ENCODE measurements around the gene GRAMD1A.
A peak's percentile ranks its signal among the peaks of the same experiment; 100 is the strongest.
"Not testable (repeated sequence)": the region's sequence is repeated elsewhere in the genome, so short reads cannot be mapped to it uniquely, and the experiment has no call there.

Gene GRAMD1A

DNA sequence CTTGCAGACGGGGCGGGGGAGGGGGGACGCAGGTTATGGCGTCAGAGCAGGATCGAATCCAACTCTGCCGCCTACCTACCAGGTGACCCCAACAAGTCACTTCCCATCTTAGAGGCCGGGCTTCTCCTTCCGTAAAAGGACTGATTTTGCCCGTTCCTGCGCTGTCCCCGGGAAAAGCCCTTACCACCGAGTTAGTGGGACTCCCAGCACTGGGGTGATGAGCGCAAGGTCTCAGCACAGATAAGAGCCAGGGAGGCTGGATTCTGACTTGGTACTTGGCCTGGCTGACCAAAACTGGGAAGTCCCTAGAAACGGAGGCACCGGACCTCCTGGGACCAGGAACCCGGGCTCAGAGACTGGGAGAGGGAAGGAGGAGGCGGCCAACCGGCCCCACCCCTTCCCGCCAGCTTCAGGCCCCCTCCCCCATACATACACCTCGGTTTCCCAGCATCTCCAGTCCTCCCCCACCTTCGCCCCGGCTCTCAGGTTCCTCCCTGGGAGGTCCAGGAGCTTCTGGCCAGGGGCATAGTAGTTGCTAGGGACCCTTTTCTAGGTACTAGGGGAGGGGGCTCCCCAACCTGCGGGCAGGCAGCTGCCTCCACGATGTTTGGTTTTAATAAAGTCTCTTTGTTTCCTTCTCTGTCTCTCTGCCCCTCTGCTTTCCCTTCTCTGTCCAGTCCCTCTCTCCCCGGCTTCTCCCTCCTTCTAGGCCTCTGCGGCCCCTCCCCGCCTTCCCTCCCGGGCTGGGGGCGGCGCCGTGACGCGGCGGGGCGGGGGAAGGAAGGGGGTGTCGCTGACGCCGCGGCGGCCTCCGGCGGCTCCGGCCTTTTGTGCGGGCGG is at the start of gene GRAMD1A:
Gene GRAMD1A (plus strand): TSS at position 826 of the 840 bp plus-strand sequence. CDS start 156 bp downstream, outside the sequence.
- peak; percentile 63 for DNase-seq

DNA sequence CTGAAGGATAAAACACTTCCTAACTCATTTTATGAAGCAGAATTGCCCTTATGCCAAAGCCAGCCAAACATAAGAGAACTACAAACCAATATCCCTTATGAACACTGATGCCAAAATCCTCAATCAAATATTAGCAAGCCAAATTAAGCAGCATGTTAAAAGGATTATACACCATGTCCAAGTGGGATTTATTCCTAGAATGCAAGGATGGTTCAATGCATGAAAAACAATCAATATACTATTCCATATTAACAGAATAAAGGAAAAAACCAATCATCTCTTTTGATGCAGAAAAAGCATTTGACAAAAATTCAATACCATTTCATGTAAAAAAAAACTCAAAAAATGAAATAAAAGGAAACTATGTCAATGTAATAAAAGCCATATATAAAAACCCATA is 47.0 kb upstream of the GRAMD1A start:
- no peak for DNase-seq

- no peak for DNase-seq
Observed at GRCh38 chr19:34957830-34958751, 42.0 kb upstream of the GRAMD1A start.

GRCh38 chr19:34959021-34959420 is 41.1 kb upstream of the GRAMD1A start:
- no peak for DNase-seq

GRCh38 chr19:34960103-34960805 is 39.9 kb upstream of the GRAMD1A start:
- no peak for DNase-seq

DNA sequence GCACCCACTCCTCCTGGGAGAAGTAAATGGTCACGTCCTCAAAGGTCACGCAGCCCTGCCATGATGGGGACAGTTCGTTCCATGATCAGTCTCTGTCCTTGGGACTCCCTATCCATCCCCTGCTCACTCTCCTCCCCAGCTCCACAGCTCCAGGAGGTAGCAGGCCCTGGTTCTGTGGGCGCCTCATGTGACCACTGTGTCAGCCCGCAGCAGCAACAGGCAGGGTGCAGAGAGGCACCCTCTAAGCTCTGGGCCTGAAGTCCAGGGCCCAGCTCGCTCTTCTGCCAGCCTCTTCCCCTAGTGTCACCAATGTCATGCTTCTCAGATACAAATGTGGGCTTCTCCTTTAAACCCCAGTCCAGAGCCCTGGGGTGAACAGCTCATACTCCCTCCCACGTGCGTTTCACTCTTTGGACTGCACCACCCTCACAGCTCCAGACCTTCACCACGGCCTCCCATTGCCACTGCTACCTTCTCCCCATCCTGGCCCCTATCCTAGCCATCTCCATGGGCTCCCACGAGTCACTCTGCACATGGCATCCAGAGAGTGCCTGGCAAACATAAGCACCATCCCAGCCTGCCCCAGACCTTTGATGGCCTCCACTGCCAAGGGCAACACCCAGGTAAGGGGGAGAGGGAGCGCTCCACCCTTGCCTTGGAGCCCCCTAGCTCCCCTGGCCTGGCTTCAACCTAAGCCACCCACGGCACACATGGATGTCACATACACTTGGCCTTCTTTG is 39.0 kb upstream of the GRAMD1A start:
- no peak for DNase-seq

DNA sequence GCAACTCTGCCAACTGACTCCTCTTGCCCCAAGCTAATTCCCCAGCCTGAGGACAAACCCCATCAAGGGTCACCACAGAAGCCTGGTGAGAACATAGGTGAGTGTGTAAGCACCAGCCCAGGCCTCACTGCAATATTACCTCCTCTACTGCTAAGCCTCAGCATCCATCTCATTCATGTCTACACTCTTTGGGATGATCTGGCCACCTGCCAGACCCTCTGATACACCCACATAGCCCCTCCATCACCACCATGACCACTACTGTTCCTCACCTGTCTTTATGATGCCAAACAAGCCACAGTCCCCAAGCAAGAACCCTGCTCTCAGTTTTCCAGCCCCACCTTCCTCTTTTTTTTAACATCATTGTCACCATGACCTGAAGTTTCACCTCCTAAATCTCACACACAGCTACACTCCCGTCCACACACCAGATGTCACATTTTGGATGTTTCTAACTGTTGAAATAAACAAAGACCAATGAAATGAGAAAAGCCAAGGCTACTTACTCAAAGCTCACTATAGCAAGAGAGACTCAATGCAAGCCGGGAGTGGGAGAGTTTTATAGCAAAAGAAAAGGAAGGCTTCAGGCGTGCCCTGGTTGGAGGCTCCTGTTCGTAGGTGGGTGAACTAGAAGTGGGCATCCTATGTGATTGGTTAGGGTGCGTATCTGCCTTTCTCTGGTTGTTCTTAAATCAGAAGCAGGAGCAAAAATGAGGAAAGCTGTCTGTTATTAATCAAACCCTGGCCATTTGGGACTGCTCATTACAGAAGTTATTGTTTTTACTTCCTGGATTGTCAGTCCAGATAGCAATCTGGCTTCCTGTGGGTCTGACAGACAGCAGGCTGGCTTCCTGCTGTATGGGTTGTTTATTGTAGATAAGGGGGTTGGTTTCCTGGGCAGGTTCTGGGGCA is 38.1 kb upstream of the GRAMD1A start:
- DNase-seq = no peak

DNA sequence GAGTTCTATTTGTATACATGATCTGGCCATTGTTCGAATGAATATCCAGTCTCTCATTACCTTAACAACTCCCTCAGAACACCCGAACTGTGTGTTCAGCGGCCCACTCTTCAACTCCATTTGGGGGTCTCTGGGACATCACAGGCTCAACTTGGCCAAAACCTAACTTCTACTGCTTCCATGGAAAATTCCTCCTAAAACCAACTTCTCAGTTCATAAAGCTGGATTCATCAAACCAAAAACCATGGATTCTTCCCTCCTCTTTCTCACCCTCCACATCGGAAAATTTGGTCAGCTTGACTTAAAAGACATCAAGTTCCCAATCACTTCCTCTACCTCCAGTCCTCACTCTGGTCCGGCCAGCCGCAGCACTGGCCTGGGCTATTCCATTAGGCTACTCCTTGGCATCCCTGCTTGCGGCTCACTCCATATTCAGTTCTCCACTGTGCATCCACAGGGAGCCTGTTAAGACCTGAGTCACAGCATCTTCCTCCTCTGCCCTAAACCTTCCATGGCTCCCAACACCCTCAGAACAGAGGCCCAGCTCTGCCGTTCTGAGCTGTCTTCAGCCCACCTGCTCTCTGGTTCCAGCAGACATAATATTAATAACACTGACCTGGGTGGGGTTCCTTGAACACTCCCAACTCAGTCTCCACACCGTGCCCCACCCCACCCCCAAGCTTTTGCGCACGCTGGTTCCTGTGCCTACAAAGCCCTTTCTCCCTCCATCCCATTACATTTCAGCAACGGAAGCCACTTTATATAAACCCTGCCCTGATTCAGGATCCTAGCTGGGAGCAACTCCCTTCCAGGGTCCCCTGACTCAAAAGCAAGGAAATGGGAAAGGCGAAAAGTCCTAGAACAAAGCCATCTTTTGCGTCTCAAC is 37.2 kb upstream of the GRAMD1A start:
- no peak for DNase-seq

- DNase-seq = no peak
Observed at GRCh38 chr19:34963573-34964406, 36.3 kb upstream of the GRAMD1A start, which contains the start of gene ZNF792. Gene ZNF792, minus strand, starts transcription at chr19:34964229. Its CDS starts 567 bp downstream, at chr19:34963662.

- DNase-seq = no peak
Observed at GRCh38 chr19:34964598-34964997, 35.5 kb upstream of the GRAMD1A start.

GRCh38 chr19:34965505-34965904 is 34.6 kb upstream of the GRAMD1A start:
- not testable (repeated sequence) for DNase-seq

DNA sequence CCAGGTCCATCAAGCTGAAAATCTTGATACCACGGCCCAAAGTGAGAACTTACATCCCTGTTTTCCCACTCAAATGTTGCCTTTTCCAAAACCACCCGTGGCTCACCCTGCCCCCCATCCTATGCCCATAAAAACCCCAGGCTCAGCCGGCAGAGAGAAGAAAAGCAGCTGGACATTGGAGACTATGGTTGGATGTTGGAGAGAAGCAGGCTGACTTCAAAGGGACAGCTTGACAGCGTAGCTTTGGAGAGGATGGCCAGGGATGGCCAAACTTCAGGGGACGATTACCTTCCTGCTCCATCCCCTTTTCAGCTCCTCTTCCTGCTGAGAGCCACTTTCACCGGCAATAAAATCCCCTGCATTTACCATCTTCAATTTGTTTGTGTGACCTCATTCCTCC is 32.6 kb upstream of the GRAMD1A start:
- no peak for DNase-seq

DNA sequence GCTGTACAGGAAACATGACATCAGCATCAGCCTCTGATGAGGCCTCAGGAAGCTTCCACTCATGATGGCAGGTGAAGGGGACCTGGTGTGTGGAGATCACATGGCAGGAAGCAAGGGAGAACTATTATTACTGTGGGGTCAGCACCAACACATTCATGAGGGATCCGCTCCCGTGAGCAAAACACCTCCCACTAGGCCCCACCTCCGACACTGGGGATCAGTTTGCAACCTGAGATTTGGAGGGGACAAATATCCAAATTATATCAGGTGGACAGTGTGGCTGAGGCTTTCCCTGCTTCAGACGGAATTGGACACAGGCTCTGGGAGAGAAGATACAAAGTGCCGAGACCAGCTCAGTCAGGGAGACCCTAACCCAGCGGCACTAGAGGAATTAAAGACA is 30.4 kb upstream of the GRAMD1A start:
- no peak for DNase-seq

GRCh38 chr19:34970185-34970780 is 29.8 kb upstream of the GRAMD1A start:
- DNase-seq = not testable (repeated sequence)

GRCh38 chr19:34972163-34972705 is 27.9 kb upstream of the GRAMD1A start:
- no peak for DNase-seq

DNA sequence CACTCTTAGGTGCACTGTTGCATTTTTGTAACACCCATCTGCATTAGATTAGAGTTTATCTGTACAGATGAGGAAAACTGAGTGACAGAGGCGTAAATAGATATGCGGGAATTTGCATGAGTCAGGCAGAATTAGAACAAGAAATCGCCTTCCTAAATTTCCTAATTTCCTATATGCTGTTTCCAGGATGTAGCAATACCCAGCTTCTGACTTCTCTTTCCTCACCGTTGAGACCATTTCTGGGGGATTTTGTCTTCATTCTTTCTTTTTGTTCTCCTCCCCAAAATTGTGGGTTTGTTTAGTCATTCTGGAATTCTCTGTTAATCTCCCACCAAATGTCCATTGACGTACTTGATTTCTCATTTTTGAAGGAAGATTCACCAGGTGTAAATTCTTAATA is 25.5 kb upstream of the GRAMD1A start:
- DNase-seq = no peak

DNA sequence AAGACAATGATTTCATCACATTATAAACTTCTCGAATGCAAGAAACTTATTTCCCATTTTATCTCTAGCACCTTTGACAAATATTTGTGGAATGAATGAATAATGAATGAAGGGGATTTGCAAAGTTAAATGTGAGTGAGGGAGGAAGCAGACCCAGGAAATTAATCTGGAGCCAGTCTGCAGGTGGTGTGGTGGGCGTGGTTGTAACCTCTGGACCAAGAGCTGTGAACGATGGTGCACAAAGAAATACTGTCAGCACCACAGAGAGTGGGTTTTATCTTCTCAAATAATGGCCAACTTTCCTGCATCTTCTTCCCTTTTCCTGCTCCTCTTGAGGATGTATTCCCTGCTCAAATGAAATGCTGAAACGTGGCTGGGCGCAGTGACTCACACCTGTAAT is 25.1 kb upstream of the GRAMD1A start:
- DNase-seq = no peak

DNA sequence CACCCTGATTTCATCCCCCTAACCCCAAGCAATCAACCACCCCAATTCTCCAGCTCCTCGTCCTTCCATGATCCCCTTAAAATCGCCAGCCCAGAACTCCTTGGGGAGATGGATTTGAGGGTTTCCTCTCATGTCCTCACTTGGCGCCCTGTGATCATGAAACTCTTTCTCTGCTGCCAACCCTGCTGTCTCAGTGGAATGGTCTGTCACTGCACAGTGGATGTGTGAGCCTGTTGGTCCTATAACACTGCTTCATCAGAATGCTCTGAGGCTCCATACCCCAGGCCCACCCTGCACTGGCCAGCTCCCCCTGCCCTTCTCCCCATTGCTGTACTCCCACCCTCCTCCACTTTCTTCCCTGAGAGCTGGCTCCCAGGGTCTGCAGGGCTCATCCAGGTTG is 23.5 kb upstream of the GRAMD1A start:
- DNase-seq = no peak
